ENCODE data around the gene CCDC190. TPM values are rescaled to one million over a fixed set of nuclear protein-coding genes. Genes with fewer than 3 reads are reported as not detected.

Gene CCDC190
- total and polyA plus RNA-seq, 2 of the 13 experiments (the other 11 are each of a cell fraction or from before 2014, with no cell fraction given): not detected

- in situ Hi-C loops (cut with HindIII; ENCODE audit: extremely low pct_ligation_motif_present, low pct_unique_long_range_greater_than_20kb): no loop called here
- intact Hi-C loops (cut with micrococcal nuclease; ENCODE audit: unreplicated experiment): no loop called here
- H3K9me3 ChIP-seq (ENCODE audit: low read length): no peaks in the 10 kb centered on the region
- no peak for DNase-seq (ENCODE audit: low spot score)
- ChIA-PET CTCF (ENCODE audit: low intra/inter-chr PET ratio, low total read pairs) (no interaction called here), POLR2A (no interaction called here)
- no peak overlapping the region for H3K4me3 ChIP-seq (replicated peaks in 1 of 3; ENCODE audit: insufficient read depth in 1 of 3, low read depth in 2 of 3, low read length in 3 of 3)
- H3K4me2 ChIP-seq (ENCODE audit: low read depth, low read length): no peak overlapping the region; the same call in 1 of the 2 replicates
- no peak overlapping the region for H3K9ac ChIP-seq (ENCODE audit: insufficient read depth, low read depth, low read length)
- no peak for FAIRE-seq
- TF ChIP-seq SRSF1 (optimal IDR thresholded peaks at IDR 0.05; ENCODE audit: low read depth, low read length): no peak
- no peak for TF ChIP-seq NPAS2 (CRISPR knock-in tag; IDR thresholded peaks at IDR 0.05; ENCODE audit: borderline replicate concordance)
- no peak for TF ChIP-seq HNRNPUL1 (IDR thresholded peaks at IDR 0.05; ENCODE audit: low read depth, low read length)
- no peak for TF ChIP-seq ZSCAN9 (CRISPR knock-in tag; IDR thresholded peaks at IDR 0.05; ENCODE audit: borderline replicate concordance)
- TF ChIP-seq, protein P1, sequence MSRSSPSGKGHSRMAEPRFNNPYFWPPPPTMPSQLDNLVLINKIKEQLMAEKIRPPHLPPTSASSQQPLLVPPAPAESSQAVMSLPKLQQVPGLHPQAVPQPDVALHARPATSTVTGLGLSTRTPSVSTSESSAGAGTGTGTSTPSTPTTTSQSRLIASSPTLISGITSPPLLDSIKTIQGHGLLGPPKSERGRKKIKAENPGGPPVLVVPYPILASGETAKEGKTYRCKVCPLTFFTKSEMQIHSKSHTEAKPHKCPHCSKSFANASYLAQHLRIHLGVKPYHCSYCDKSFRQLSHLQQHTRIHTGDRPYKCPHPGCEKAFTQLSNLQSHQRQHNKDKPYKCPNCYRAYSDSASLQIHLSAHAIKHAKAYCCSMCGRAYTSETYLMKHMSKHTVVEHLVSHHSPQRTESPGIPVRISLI (CRISPR knock-in tag; IDR thresholded peaks at IDR 0.05; ENCODE audit: borderline replicate concordance): no peak
- no peak for TF ChIP-seq ZNF891 (CRISPR knock-in tag; IDR thresholded peaks at IDR 0.05)
- TF ChIP-seq ZBTB38 (CRISPR knock-in tag; IDR thresholded peaks at IDR 0.05): no peak
- TF ChIP-seq HDAC1 (CRISPR knock-in tag; IDR thresholded peaks at IDR 0.05): no peak
- TF ChIP-seq CC2D1A (CRISPR knock-in tag; IDR thresholded peaks at IDR 0.05): no peak
- TF ChIP-seq ZNF138 (CRISPR knock-in tag; IDR thresholded peaks at IDR 0.05; ENCODE audit: low read depth): no peak
- no peak for TF ChIP-seq TBX3 (IDR thresholded peaks at IDR 0.05; ENCODE audit: borderline replicate concordance)
- no peak for TF ChIP-seq CHD4 (IDR thresholded peaks at IDR 0.05; ENCODE audit: borderline replicate concordance, low read length)
- TF ChIP-seq PATZ1 (CRISPR knock-in tag; IDR thresholded peaks at IDR 0.05): no peak
- no peak for TF ChIP-seq HMG20A (CRISPR knock-in tag; IDR thresholded peaks at IDR 0.05; ENCODE audit: borderline replicate concordance)
- TF ChIP-seq TRIM24 (CRISPR knock-in tag; IDR thresholded peaks at IDR 0.05): no peak
- no peak for TF ChIP-seq WIZ (CRISPR knock-in tag; IDR thresholded peaks at IDR 0.05)
- H3K79me2 ChIP-seq (ENCODE audit: insufficient read depth, low read length): no peaks in the 10 kb centered on the region
- H3K27ac ChIP-seq (ENCODE audit: extremely low read length, insufficient read depth, low read length): no peak overlapping the region
- H4K20me1 ChIP-seq (ENCODE audit: insufficient read depth, low read length): no peaks in the 10 kb centered on the region
- no peak overlapping the region for H2AFZ ChIP-seq (ENCODE audit: low read length)
- H3K27me3 ChIP-seq (ENCODE audit: control insufficient read depth in 1 of 2, insufficient read depth in 2 of 2, low read length in 2 of 2): peaks cover 0 to 7% of the 10 kb centered on the region in 2 experiments; a peak in 2 of 5 replicates
- no peaks in the 10 kb centered on the region for H3K36me3 ChIP-seq (replicated peaks in 1 of 2; ENCODE audit: control insufficient read depth in 1 of 2, insufficient read depth in 2 of 2, low read length in 2 of 2)
- peaks cover 21% of the 10 kb centered on the region for H3K4me1 ChIP-seq (ENCODE audit: insufficient read depth, low read length)
- 56% methylated on average over 3 of the region's 3 CpGs for WGBS (ENCODE audit: low lambda C conversion rate)
- BruUV-seq (replicated peaks): no TSS peak
- no peak for ATAC-seq
These were observed 37.7 kb downstream of the CCDC190 start for GRCh38 chr1:162823231-162823630.
